Measurements from ENCODE around the gene KLHL22.

DNA sequence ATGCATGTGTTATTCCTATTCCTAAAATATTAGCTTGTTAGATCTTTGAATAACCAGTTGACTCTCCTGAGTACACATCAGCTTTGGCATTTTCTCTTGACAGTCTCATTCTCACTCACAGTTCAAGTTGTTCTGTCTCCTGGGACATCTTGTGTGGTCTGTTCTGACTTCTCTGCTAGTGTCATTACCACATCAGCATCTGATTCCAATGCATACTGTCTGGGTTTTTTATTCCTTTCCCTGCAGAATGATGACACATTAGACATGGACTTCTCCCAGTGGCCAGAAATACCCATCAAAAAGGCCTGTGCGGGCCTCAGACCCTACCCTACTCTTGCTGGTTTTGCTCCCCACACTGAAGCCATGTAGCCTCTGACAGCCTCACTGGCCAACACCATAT is 99.0 kb downstream of the KLHL22 start:
- no peak for TF ChIP-seq CTCF (conservative IDR thresholded peaks at IDR 0.05)
- TF ChIP-seq EZH2 (IDR thresholded peaks at IDR 0.05; ENCODE audit: low read depth): no peak

All from PC-9 (cell line).